NCI-H748 treated with DMSO at 0.1 percent for 48 hours (cell line): ENCODE data around the gene SNRNP200.
"Not testable (repeated sequence)": the region's sequence is repeated elsewhere in the genome, so short reads cannot be mapped to it uniquely, and the experiment has no call there.

Experiments used
- DNase-seq: peaks from one replicate; lab custom pipeline; 2025; lab: John Stamatoyannopoulos, UW

Gene SNRNP200

DNA sequence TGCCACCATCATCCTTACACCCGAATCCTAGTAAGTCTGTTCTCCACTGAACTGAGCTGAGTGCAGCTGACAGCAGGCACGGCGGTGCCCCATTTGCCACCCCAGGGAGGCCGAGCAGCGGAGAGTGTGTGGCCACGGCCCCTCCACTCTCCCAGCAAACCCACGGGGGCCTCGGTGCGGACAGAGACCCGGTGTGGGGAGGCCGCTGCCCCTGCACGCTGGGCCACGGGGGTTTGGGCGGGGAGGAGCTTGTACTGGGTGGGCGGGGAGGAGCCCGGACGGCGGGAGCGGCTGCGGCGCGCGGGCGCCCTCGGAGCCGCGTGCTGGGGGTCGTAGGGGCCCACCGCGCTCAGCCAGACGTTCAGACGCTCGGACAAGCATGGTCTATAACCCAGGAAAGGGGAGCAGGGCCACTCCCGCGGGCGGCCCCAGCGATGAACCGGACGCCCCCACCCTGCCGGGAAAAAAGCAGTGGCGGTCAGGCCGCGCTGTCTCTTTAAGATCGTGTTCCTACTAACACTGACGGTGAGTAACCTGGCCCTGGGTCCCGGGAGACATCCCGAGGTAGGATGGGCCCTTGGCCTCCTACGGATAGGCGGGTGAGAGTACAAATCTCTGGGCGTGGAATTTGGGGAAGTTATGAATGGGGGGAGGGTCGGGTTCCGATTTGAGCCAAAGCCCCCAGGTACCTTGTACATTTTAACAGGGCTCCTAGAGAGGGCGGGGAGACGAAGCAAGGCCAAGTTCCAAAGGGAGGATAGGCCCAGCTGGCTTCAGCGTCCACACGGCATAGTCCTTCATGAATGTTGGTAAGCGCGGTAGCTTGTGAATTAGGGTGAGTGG is 19.9 kb upstream of the SNRNP200 start, which contains the start of gene ITPRIPL1:
ITPRIPL1 (plus strand) TSS at position 277 of the 843 bp plus-strand sequence; CDS start at position 800, 523 bp downstream.
- DNase-seq, result no peak

DNA sequence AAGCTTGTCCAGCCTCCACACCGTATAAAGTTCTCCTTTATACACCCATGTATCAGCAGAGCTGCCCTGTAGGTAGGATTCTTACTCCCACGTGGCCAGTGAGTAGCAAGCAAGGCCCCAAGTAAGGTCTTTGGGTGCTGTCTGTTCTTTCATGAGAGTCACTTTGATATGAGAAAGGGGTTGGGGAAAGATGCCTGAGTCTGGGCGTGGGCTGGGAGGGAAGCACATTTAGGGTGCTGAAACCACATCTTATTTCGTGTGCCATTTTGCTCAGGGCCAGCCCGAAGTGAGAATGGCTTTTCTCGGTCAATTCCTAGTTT is 19.3 kb upstream of the SNRNP200 start:
- DNase-seq, result no peak

DNA sequence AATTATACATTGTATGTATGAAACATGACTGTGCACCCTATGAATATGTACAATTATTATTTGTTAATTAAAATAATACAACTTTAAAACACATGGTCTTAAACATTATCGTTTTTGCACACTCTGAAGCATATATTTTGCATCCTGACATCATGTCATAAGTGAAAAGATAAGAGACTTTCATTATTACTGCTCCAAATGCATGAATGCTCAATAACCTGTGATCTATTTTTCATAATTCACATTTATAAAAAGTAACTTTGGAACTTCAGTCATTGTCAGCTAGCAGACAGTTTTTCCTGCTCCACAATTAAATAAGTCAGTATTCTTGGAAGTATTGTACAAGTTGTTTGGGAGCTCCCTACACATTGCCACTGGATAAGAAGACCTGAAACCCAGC is 18.5 kb upstream of the SNRNP200 start:
- no peak for DNase-seq

GRCh38 chr2:96320728-96321622 is 15.6 kb upstream of the SNRNP200 start:
- peak; percentile 34 for DNase-seq

- no peak for DNase-seq
These were observed 15.0 kb upstream of the SNRNP200 start for GRCh38 chr2:96320326-96320725.

DNA sequence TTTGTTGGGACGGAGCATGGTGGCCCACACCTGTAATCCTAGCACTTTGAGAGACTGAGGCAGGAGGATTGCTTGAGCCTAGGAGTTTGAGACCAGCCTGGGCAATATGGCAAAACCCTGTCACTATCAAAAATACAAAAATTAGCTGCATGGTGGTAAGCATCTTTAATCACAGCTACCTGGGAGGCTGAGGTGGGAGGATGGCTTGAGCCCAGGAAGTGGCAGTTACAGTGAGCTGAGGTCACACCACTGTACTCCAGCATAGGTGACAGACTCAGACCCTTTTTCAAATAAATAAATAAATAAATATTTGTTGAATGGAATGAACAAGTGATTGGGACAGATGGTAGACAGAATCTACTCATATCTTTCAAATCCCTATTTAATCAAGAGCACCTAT is 14.1 kb upstream of the SNRNP200 start:
- DNase-seq, result no peak

DNA sequence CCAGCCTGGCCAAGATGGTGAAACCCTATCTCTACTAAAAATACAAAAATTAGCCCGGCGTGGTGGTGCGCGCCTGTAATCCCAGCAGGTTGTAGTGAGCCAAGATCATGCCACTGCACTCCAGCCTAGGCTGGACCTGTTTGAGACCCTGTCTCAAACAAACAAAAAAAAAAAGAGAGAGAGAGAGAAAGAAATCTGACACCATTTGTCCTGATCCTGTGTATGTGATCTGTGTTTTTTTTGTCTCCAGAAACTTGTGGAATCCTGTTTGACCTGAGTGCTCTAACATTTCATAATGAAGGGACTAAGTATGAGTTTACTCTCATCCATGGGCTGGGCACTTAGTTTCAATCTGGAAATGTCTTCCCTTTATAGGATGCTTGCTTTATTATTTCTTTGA is 13.4 kb upstream of the SNRNP200 start:
- DNase-seq, result no peak

- no peak for DNase-seq
These were observed 12.2 kb upstream of the SNRNP200 start for GRCh38 chr2:96317584-96317997.

DNA sequence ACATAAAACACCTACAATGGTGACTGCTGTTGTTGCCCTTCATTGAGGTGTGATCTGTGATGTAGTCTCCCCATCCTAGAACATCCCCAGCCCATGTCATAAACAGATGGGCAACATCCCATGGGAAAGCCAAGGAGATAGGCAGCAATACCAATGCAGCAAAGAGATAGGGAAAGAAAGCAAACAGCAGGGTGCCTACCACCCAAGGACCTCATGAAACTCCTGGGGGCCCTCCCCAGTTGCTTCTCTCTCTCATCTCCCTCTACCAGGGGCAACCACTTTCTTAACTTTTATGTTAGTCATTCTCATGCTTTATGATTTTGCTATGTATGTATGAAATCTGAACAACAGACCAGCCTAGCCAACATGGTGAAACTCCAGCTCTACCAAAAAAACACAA is 11.7 kb upstream of the SNRNP200 start:
- DNase-seq, result no peak

DNA sequence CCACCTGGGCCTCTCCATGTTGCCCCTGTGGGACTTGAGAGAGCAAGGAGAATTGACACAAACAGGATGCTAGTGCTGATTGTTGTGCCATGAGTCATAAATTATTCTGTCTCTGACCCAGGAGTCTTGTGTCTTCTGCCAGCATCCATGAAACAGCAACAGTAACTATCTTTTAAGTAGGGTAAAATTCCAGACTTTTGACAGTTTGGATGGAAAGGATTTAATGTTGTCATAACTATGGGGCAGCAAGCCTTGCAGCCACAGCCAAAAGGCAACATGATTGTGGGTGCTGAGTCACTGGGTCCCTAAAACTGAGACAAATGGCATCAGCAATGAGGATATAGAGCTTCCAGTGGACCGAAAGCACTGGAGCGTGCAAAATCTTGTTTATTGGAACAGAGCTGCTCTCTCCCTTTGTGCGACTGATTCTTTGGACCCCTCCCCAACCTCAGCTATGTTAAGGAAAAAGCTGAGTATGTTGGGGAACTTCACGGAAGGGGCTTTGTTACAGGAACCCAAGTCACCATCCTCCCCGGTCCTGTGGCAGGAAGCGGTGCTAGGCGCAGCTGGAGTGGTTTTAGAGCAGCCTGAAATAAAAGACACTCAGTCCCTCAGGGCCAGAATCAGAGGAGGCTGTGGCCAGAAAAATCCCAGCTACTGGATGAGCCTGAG is 10.2 kb upstream of the SNRNP200 start:
- DNase-seq, result no peak

DNA sequence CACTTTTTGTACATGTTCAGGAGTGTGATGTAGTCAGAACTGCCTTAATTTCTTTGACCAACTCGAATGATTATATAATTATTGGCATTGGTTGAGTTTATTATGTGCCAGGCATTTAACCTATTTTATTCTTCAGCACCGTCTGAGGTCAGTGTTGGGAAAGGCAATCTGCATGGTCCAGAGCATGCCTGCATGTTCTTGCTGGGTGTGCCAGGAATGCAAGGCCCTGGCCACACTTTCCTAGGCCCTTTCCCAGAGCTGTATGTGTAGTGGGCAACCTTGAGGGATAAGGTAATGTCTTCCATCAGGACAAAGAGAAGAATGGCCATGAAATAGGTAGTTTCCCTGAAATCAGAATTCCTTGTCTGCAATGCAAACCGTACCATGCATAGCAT is 9.7 kb upstream of the SNRNP200 start:
- DNase-seq, result no peak

GRCh38 chr2:96308248-96308647 is 2.9 kb upstream of the SNRNP200 start:
- peak; percentile 26 for DNase-seq

DNA sequence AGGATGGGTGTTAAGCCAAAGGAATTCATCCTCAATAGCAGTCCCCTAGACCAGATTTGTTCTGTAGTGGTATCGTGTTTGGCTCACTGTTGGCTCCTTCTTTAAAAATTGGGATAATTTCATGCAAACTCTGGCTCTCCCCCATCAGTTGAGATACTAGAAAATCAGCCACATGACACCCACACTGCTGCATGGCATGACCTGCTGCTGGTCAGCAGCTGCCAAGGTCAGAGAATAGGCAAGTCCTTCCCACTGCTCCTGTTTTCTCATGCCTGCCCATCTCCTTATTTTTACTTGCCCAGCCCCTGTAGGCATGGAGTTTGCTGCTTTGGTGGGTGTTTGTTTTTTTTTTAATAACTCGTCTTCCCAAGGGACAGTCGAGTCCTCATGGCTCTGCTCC is 1.0 kb upstream of the SNRNP200 start:
- DNase-seq, result no peak

GRCh38 chr2:96305979-96306308 is 598 bp upstream of the SNRNP200 start:
- DNase-seq, result no peak

- no peak for DNase-seq
These were observed 740 bp downstream of the SNRNP200 start for GRCh38 chr2:96304606-96305005.

- DNase-seq, result no peak
These were observed 3.5 kb downstream of the SNRNP200 start for GRCh38 chr2:96301865-96302264.

DNA sequence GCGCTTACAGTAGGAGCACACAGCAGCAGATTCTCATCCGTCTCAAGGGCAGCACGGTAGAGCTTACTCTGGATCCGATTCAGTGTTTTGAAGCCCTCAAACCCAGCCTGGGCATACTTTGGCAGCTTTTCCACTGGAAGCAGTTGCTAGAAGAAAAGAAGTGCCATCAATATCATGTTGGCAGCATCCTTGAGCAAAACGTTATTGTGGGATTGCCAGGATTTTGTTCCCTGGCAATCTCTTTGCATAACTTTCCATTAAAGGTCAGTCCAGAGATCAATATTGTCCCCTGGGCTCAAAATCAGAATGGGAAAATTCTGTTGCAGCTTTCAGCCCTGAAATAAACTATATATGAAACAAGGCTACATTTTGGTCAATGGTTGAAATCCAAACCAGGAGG is 8.4 kb downstream of the SNRNP200 start:
- no peak for DNase-seq

DNA sequence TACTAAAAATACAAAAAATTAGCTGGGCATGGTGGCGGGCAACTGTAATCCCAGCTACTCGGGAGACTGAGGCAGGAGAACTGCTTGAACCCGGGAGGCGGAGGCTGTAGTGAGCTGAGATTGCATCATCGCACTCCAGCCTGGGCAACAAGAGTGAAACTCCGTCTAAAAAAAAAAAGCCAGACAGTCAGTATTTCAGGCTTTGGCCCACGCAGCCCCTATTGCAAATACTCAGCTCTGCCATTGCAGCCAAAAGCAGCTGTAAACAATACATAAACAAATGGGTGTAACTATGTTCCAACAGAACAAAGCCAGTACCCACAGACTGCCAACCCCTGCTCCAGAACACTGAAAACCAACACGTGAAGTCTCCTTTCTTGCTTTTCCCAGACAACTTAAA is 11.1 kb downstream of the SNRNP200 start:
- not testable (repeated sequence) for DNase-seq

DNA sequence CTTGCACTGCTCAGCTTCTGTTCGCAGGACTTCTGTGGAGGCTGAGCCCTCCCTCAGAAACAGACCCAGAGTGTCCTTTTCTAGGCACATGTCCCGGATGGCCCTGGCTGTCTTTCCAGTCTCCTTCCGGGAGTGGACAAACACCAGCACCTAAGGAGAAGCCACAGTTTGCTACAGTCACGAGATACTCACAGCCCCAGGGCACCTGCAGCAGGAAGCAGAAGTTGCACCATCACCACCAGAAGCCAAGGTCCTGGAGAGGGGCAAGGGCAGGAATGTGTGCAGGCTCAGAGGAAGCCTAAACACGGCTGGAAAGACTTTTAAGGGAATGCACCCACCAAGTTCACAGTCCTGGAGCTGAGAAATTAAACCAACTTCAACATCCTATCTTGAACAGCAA is 13.6 kb downstream of the SNRNP200 start:
- DNase-seq, result no peak

DNA sequence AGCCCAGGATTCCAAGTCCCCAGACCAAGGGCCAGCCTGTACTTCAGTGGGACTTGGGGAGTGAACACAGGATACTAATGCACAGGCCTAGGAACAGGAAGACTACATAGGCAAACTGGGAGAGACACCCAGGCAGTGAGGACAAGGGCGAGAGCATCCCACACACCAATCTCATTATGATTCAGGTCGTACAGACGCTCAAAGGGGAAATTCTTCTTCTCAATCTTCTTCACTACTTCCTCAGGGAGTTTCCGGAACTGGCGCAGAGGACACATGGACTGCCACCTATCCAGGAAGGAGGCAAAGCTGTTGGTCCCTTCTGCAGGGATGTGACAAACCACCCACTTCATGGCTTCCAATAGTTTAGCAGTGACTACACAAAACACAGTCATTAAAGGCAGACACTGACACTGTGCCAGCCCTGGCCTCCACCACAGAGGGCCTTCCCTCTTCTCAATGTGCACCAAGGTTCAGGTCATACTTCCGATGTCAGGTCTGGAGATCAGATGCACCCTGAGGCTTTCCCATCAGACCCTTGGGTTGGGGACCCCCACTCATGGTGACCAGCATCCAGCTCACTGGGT is 18.0 kb downstream of the SNRNP200 start:
- no peak for DNase-seq

GRCh38 chr2:96276787-96277499 is 28.4 kb downstream of the SNRNP200 start:
- DNase-seq, result no peak
